Kidney glomerular epithelial cell (primary cell): Measurements from ENCODE around the gene PTP4A2.
"Not testable (repeated sequence)": the region's sequence is repeated elsewhere in the genome, so short reads cannot be mapped to it uniquely, and the experiment has no call there.

ENCODE experiments used
- DNase-seq: peaks from one replicate; lab custom pipeline; 2025; lab: John Stamatoyannopoulos, UW

Gene PTP4A2

GRCh38 chr1:31949862-31950261 is 11.7 kb upstream of the PTP4A2 start:
- no peak for DNase-seq

GRCh38 chr1:31945677-31946076 is 7.5 kb upstream of the PTP4A2 start:
- not testable (repeated sequence) for DNase-seq

GRCh38 chr1:31944205-31945089 is 6.3 kb upstream of the PTP4A2 start:
- no peak for DNase-seq

GRCh38 chr1:31943546-31944184 is 5.5 kb upstream of the PTP4A2 start:
- DNase-seq, result no peak

- not testable (repeated sequence) for DNase-seq
Observed at GRCh38 chr1:31942061-31942460, 3.9 kb upstream of the PTP4A2 start.

GRCh38 chr1:31939484-31940329 is 1.5 kb upstream of the PTP4A2 start:
- DNase-seq, result peak; percentile 86

- peak; percentile 29 for DNase-seq
Observed at GRCh38 chr1:31937300-31938183, 626 bp downstream of the PTP4A2 start.

- no peak for DNase-seq
Observed at GRCh38 chr1:31936981-31937299, 1.2 kb downstream of the PTP4A2 start.

GRCh38 chr1:31936278-31936980 is 1.7 kb downstream of the PTP4A2 start:
- DNase-seq, result no peak

- DNase-seq, result peak; percentile 20
Observed at GRCh38 chr1:31934706-31935629, 3.2 kb downstream of the PTP4A2 start.

- DNase-seq, result no peak
Observed at GRCh38 chr1:31932491-31933316, 5.5 kb downstream of the PTP4A2 start.

GRCh38 chr1:31931593-31932225 is 6.5 kb downstream of the PTP4A2 start:
- DNase-seq, result peak; percentile 50

GRCh38 chr1:31930836-31931592 is 7.2 kb downstream of the PTP4A2 start:
- DNase-seq, result no peak

- no peak for DNase-seq
Observed at GRCh38 chr1:31927661-31927980, 10.5 kb downstream of the PTP4A2 start.

GRCh38 chr1:31926853-31927660 is 11.1 kb downstream of the PTP4A2 start:
- no peak for DNase-seq

- no peak for DNase-seq
Observed at GRCh38 chr1:31926252-31926651, 11.9 kb downstream of the PTP4A2 start.

GRCh38 chr1:31925824-31926223 is 12.3 kb downstream of the PTP4A2 start:
- not testable (repeated sequence) for DNase-seq
